Large intestine (tissue), 3 donors: ENCODE measurements around the gene SH2B3. TPM values are rescaled to one million over a fixed set of nuclear protein-coding genes. Genes with fewer than 3 reads are reported as not detected.
"Not testable (repeated sequence)": the region's sequence is repeated elsewhere in the genome, so short reads cannot be mapped to it uniquely, and the experiment has no call there.

Experiments used
- DNase-seq, 2 donors: peaks; one replicate each; pipeline versions ENCODE4 v3.0.0 to v3.0.0-alpha.2; 2013
- H3K27ac ChIP-seq: one replicate; pipeline ENCODE4 v1.5.1; 2013; ENCODE audit warnings: low read length
- H3K27me3 ChIP-seq: 2 replicates; pipeline ENCODE4 v1.6.1; 2013; ENCODE audit warnings: low read length; ENCODE audit not compliant: control insufficient read depth, insufficient read depth
- H3K36me3 ChIP-seq: 2 replicates; pipeline ENCODE4 v1.6.1; 2013; ENCODE audit warnings: low read length; ENCODE audit not compliant: control insufficient read depth, insufficient read depth
- H3K4me1 ChIP-seq: one replicate; pipeline ENCODE4 v1.6.1; 2013; ENCODE audit warnings: low read length; ENCODE audit not compliant: control insufficient read depth, insufficient read depth
- H3K4me3 ChIP-seq: one replicate; pipeline ENCODE4 v1.5.1; 2013; ENCODE audit warnings: low read length
- H3K9me3 ChIP-seq: one replicate; pipeline ENCODE4 v1.6.1; 2013; ENCODE audit warnings: mild to moderate bottlenecking, low read depth, low read length, moderate library complexity; ENCODE audit not compliant: control insufficient read depth
- WGBS: methylation state at CpG from one replicate; pipeline ENCODE4 v1.1.5; 2013; ENCODE audit warnings: low lambda C conversion rate; ENCODE audit not compliant: insufficient coverage; 5-methylcytosine and 5-hydroxymethylcytosine counted together
- polyA plus RNA-seq: library from polyadenylated mRNA; unstranded; fragments of 120-200 nt; gene quantifications from one replicate; pipeline ENCODE4 v1.2.1, GENCODE V29; 2013

Gene SH2B3
- polyA plus RNA-seq, 1 donor = 10.8 TPM

GRCh38 chr12:111453071-111453989 lies 47.6 kb downstream of the SH2B3 start:
- WGBS = 100% methylated on average over 1 of the region's 25 CpGs
- no peaks in the 10 kb centered on the region for H3K27me3 ChIP-seq
- no peak overlapping the region for H3K27ac ChIP-seq
- no peaks in the 10 kb centered on the region for H3K4me1 ChIP-seq
- peaks cover 82% of the 10 kb centered on the region for H3K36me3 ChIP-seq
- DNase-seq = no peak
- no peaks in the 10 kb centered on the region for H3K9me3 ChIP-seq
- no peak overlapping the region for H3K4me3 ChIP-seq

- Histone ChIP-seq H3K36me3 (peaks cover 78% of the 10 kb centered on the region), H3K4me3 (no peak overlapping the region), H3K4me1 (no peaks in the 10 kb centered on the region), H3K27ac (no peak overlapping the region), H3K9me3 (no peaks in the 10 kb centered on the region), H3K27me3 (no peaks in the 10 kb centered on the region)
- DNase-seq = no peak
- no CpG with 5 or more reads among the region's 4 CpGs for WGBS
Measured at GRCh38 chr12:111454311-111454710, 48.6 kb downstream of the SH2B3 start.

GRCh38 chr12:111454716-111455447 lies 49.2 kb downstream of the SH2B3 start:
- DNase-seq = no peak
- WGBS = no CpG with 5 or more reads among the region's 11 CpGs
- Histone ChIP-seq H3K4me1 (no peaks in the 10 kb centered on the region), H3K4me3 (no peak overlapping the region), H3K36me3 (peaks cover 72% of the 10 kb centered on the region), H3K9me3 (no peaks in the 10 kb centered on the region), H3K27me3 (no peaks in the 10 kb centered on the region), H3K27ac (no peak overlapping the region)

DNA sequence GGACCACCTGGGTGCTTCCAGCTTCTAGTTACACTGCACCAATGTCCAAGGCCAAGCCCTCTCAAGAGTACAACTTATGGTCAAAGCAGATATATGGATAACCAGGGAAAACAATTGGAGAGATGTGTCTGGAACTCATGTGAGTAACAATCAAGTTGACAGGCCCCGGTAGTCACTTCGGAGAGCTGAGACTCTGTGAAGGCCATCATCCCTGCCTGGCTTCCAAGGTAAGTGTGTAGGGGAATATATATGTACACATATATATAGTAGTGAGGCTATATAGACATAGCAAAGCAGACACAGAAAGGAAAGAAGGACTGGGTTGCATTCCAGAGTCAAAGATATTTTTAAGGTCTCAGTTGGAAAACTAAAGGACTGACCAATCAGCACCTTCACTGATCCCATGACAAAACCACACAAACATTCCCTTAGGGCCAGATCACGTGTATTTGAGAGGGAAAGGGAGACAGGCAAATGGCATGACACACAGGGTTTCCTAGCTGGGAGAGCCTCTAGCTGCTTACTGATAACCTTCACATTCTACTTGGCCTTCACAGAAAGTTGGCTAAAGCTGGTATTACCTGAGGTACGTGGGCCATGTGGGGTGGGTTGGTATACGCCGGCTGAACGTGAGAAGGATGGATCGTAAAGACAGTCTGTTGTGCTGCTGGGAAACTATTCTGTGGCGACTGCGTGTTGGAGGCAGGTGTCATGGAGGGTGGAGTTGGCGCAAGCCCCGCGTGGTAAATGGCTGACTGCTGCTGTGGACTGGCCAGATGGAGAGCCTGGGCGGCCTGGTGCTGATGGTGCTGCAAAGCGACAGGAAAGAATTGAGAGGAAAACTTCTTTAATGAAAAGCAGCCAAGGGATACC lies 50.0 kb downstream of the SH2B3 start:
- WGBS = no CpG with 5 or more reads among the region's 15 CpGs
- H3K9me3 ChIP-seq = no peaks in the 10 kb centered on the region

DNA sequence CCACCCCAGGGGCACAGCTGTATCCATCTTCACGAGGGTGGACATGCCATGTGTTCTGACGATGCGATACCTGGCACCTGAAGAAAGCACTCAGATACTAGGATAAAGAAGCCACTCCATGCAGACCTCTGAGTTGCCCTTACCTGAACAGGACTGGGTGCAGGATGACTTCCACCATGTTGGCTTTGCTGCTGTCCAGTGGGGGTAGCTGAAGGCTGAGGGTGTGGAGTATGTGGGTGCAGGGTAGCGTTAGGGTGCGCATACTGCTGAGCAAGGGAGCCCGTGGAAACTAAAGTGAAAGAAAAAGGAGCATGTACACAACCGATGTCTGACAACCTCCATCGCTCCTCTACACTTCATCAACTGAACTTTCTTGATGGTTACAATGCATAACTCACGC lies 51.3 kb downstream of the SH2B3 start:
- no peaks in the 10 kb centered on the region for H3K4me1 ChIP-seq
- H3K9me3 ChIP-seq = no peaks in the 10 kb centered on the region
- DNase-seq = no peak
- H3K27me3 ChIP-seq = no peaks in the 10 kb centered on the region
- H3K27ac ChIP-seq = no peak overlapping the region
- peaks cover 63% of the 10 kb centered on the region for H3K36me3 ChIP-seq
- H3K4me3 ChIP-seq = no peak overlapping the region
- WGBS = no CpG with 5 or more reads among the region's 9 CpGs

More for the DNA sequence above, 50.0 kb downstream of the SH2B3 start:
- DNase-seq = no peak
- Histone ChIP-seq H3K27me3 (no peaks in the 10 kb centered on the region), H3K27ac (no peak overlapping the region), H3K4me3 (no peak overlapping the region), H3K4me1 (no peaks in the 10 kb centered on the region), H3K36me3 (peaks cover 67% of the 10 kb centered on the region)

DNA sequence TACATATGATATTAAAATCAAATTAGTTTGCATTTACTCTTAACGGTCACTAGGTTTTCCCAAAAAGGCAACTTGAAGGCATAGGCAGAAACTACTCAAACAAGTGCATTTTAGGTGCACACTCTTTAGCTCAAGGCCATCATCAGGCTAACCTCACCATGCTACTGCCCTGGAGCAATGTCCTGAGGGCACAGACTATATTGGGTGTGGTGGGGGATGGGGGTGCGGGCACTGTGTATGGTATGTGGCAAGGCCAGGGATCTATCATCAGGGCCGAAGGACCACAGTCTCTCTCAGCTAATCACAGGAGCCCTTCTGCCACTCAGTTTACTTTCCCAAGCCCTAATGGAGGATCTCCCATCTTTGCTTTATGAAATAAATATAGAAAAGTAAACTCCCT lies 51.9 kb downstream of the SH2B3 start:
- Histone ChIP-seq H3K9me3 (no peaks in the 10 kb centered on the region), H3K36me3 (peaks cover 61% of the 10 kb centered on the region), H3K4me1 (no peaks in the 10 kb centered on the region), H3K27ac (no peak overlapping the region), H3K27me3 (no peaks in the 10 kb centered on the region), H3K4me3 (no peak overlapping the region)
- DNase-seq = no peak
- no CpG with 5 or more reads among the region's 3 CpGs for WGBS

- Histone ChIP-seq H3K27me3 (no peaks in the 10 kb centered on the region), H3K27ac (no peak overlapping the region), H3K4me3 (no peak overlapping the region), H3K9me3 (no peaks in the 10 kb centered on the region), H3K4me1 (no peaks in the 10 kb centered on the region), H3K36me3 (peaks cover 57% of the 10 kb centered on the region)
- 100% methylated on average over 1 of the region's 6 CpGs for WGBS
- no peak for DNase-seq
Measured at GRCh38 chr12:111458546-111459172, 52.9 kb downstream of the SH2B3 start.

GRCh38 chr12:111460111-111460510 lies 54.4 kb downstream of the SH2B3 start:
- not testable (repeated sequence) for H3K9me3 ChIP-seq, H3K27ac ChIP-seq, H3K27me3 ChIP-seq, DNase-seq, H3K4me3 ChIP-seq, H3K4me1 ChIP-seq
- WGBS = no CpG with 5 or more reads among the region's 11 CpGs
- peaks cover 49% of the 10 kb centered on the region for H3K36me3 ChIP-seq

- Histone ChIP-seq H3K9me3 (no peaks in the 10 kb centered on the region), H3K4me3 (no peak overlapping the region)
Measured at GRCh38 chr12:111462210-111462769, 56.6 kb downstream of the SH2B3 start.

More at GRCh38 chr12:111462210-111462769, 56.6 kb downstream of the SH2B3 start:
- H3K4me1 ChIP-seq = no peaks in the 10 kb centered on the region
- H3K27me3 ChIP-seq = no peaks in the 10 kb centered on the region
- H3K27ac ChIP-seq = no peak overlapping the region
- H3K36me3 ChIP-seq = peaks cover 35% of the 10 kb centered on the region
- no peak for DNase-seq
